Measurements from ENCODE around the gene EHF. TPM values are rescaled to one million over a fixed set of nuclear protein-coding genes. Genes with fewer than 3 reads are reported as not detected.

EHF gene
- polyA plus RNA-seq, 1 donor, result 14.7 TPM

DNA sequence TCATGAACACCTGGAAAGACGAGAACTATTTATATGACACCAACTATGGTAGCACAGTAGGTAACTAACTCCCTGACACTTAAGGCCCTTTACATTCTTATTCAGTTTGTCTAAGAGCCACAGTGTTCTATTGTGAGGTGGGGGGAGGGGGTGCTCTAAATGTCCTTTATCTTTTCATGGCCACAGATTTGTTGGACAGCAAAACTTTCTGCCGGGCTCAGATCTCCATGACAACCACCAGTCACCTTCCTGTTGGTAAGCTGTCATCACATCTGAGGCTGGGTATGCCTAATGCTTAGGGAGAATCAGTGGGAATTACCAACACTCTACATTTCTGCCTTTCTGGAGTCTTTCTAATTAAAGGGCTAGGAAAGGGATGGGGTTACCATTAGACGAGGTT is 30.7 kb downstream of the EHF start:
- no peak for DNase-seq
- peaks cover 19% of the 10 kb centered on the region for H3K36me3 ChIP-seq (ENCODE audit: control insufficient read depth, insufficient read depth, low read length)
- WGBS (ENCODE audit: insufficient coverage, low lambda C conversion rate), result 80% methylated on average over 1 of the region's 3 CpGs
- no peaks in the 10 kb centered on the region for H3K9me3 ChIP-seq (ENCODE audit: control insufficient read depth, low read depth, low read length)
- no peaks in the 10 kb centered on the region for H3K27me3 ChIP-seq (ENCODE audit: control insufficient read depth, insufficient read depth, low read length)
- peaks cover 16% of the 10 kb centered on the region for H3K4me1 ChIP-seq (ENCODE audit: control insufficient read depth, insufficient read depth, low read length)
- H3K27ac ChIP-seq (ENCODE audit: low read length), result no peak overlapping the region
- no peak overlapping the region for H3K4me3 ChIP-seq (ENCODE audit: low read length)

DNA sequence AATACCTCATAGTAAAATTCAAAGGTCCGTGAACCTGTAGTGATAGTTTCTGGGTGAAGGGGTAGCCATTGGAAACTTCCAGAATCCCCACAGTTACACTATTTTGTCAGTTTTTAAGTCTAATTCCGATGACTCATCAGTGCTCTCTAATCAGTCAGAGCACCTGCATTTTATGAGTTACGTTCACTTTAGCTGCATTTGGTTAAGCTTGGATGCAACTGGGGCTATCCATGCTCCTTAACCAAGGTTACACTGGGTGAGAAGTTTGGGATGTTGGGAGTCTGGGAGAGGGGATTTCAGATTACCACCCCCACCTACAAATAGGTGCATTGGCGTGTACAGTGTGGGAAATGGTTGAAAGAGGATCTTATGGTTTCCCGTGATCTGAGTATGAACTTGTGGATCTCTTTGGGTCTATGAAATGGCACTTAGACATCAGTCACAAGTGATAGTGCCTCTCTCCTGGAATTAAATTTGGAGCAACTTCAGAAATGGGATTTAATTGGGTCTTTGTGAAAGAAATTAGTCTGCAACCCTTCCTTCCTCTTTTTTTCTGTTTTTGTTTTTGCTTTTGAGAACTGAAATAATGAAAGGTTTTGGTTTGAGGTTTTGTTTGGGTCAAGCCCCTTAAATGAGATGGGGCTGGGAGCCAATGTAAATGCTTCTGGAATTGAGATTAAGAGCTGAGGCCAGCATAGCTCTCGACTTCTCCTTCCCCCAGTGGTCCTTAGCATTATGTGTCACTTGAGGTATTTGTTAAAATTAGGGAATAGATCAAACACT is 31.5 kb downstream of the EHF start:
- no peak overlapping the region for H3K4me3 ChIP-seq (ENCODE audit: low read length)
- no peaks in the 10 kb centered on the region for H3K27me3 ChIP-seq (ENCODE audit: control insufficient read depth, insufficient read depth, low read length)
- no peaks in the 10 kb centered on the region for H3K9me3 ChIP-seq (ENCODE audit: control insufficient read depth, low read depth, low read length)
- 80% methylated on average over 1 of the region's 6 CpGs for WGBS (ENCODE audit: insufficient coverage, low lambda C conversion rate)
- peaks cover 24% of the 10 kb centered on the region for H3K36me3 ChIP-seq (ENCODE audit: control insufficient read depth, insufficient read depth, low read length)
- H3K27ac ChIP-seq (ENCODE audit: low read length), result no peak overlapping the region
- no peak for DNase-seq
- H3K4me1 ChIP-seq (ENCODE audit: control insufficient read depth, insufficient read depth, low read length), result peaks cover 16% of the 10 kb centered on the region

DNA sequence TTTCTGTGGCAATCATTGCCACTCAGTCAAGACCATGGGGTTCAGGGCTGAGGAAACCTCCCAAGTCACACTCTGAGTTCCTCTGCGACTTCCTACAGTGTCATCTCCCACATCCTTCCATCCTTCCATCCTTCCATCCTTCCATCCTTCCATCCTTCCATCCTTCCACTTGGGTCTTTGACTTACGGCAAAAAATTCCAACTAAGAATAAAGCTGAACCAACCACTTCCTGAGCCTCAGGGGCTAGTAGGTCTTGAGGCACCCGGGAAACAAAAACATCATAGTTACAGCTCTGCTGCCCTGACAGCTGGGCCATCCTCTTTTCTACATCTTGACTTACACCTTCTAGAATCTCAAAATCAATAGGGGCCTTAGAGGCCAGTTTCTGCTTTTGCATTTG is 32.1 kb downstream of the EHF start:
- peaks cover 25% of the 10 kb centered on the region for H3K36me3 ChIP-seq (ENCODE audit: control insufficient read depth, insufficient read depth, low read length)
- H3K27me3 ChIP-seq (ENCODE audit: control insufficient read depth, insufficient read depth, low read length), result no peaks in the 10 kb centered on the region
- WGBS (ENCODE audit: insufficient coverage, low lambda C conversion rate), result no CpG with 5 or more reads among the region's 3 CpGs
- no peak overlapping the region for H3K4me3 ChIP-seq (ENCODE audit: low read length)
- H3K27ac ChIP-seq (ENCODE audit: low read length), result peak overlapping the region; percentile 75
- no peaks in the 10 kb centered on the region for H3K9me3 ChIP-seq (ENCODE audit: control insufficient read depth, low read depth, low read length)
- DNase-seq, result no peak
- peaks cover 16% of the 10 kb centered on the region for H3K4me1 ChIP-seq (ENCODE audit: control insufficient read depth, insufficient read depth, low read length)

DNA sequence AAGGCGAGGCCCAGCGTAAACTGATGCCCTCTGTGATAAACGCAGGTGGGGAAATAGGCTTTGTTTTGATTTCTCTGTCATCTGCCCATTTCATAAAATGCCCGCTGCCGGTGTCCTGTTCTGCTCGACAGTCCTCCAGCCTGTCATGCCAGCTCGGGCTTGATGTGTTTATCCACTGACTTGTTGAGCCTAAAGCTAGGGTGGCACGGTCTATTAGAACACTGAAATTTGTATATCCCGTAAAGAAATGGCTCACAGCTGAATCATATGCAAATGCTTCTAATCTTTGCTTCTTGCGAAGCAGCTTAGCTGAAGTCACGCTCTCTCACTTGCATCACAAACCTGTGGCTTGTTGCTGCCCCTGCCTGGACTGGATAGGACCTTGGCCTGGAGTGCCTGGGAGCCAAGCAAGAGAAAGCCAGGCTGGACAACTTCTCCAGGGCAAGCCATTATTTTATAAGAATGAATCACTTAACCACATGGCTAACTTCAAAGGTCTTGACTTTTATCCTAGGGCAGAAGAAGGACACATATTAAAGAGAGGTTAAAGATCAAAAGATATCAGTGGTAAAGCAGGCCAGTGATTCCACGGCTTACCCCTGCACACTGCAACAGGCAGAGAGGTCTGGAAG is 33.1 kb downstream of the EHF start:
- peak overlapping the region; percentile 75 for H3K27ac ChIP-seq (ENCODE audit: low read length)
- H3K4me3 ChIP-seq (ENCODE audit: low read length), result no peak overlapping the region
- no peaks in the 10 kb centered on the region for H3K27me3 ChIP-seq (ENCODE audit: control insufficient read depth, insufficient read depth, low read length)
- peaks cover 16% of the 10 kb centered on the region for H3K4me1 ChIP-seq (ENCODE audit: control insufficient read depth, insufficient read depth, low read length)
- 30% methylated on average over 2 of the region's 12 CpGs for WGBS (ENCODE audit: insufficient coverage, low lambda C conversion rate)
- no peaks in the 10 kb centered on the region for H3K9me3 ChIP-seq (ENCODE audit: control insufficient read depth, low read depth, low read length)
- H3K36me3 ChIP-seq (ENCODE audit: control insufficient read depth, insufficient read depth, low read length), result peaks cover 32% of the 10 kb centered on the region
- peak; percentile 84 to 91 for DNase-seq

DNA sequence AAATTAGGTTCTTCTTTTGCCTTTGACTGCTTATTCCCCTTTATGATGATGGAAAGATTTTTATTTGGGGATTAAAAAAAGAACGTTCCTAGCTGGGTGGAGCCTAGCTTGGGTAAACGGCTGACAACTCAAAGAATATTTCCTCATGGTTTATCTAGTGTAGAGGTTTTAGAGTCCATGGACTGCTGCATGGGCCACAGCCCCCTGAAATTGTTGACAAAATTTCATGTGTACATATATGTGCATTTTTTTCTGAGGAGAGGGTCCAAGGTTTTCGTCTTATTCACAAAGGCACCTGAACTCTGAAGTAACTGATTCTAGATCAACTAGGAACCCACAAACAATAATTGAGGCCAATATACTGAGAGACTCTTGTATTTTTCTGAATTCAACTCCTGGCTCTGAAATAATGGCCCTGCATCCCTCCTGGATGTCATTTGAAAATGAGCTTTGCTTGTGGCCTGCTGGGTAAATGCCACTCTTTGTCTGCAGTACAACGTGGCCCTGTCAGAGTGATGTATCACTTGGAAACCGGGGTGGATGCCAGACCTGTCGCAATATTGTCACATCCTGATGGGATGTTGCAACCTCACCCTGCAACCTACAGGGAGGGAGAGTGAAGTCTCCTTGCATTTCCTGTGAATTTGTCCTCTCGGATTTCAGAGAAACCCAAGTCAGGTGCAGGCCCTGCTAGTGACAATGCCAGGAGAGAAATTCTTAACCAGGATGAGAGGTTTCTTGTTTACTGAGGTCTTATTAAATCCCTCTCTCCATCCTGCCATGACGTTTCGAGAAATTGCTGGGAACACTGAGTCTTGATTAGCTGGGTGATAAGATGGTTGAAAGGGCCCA is 33.8 kb downstream of the EHF start:
- peaks cover 36% of the 10 kb centered on the region for H3K36me3 ChIP-seq (ENCODE audit: control insufficient read depth, insufficient read depth, low read length)
- no peak overlapping the region for H3K4me3 ChIP-seq (ENCODE audit: low read length)
- peaks cover 16% of the 10 kb centered on the region for H3K4me1 ChIP-seq (ENCODE audit: control insufficient read depth, insufficient read depth, low read length)
- no CpG with 5 or more reads among the region's 9 CpGs for WGBS (ENCODE audit: insufficient coverage, low lambda C conversion rate)
- peak overlapping the region; percentile 75 for H3K27ac ChIP-seq (ENCODE audit: low read length)
- H3K27me3 ChIP-seq (ENCODE audit: control insufficient read depth, insufficient read depth, low read length), result no peaks in the 10 kb centered on the region
- no peaks in the 10 kb centered on the region for H3K9me3 ChIP-seq (ENCODE audit: control insufficient read depth, low read depth, low read length)
- DNase-seq, result peak; percentile 35 to 52

DNA sequence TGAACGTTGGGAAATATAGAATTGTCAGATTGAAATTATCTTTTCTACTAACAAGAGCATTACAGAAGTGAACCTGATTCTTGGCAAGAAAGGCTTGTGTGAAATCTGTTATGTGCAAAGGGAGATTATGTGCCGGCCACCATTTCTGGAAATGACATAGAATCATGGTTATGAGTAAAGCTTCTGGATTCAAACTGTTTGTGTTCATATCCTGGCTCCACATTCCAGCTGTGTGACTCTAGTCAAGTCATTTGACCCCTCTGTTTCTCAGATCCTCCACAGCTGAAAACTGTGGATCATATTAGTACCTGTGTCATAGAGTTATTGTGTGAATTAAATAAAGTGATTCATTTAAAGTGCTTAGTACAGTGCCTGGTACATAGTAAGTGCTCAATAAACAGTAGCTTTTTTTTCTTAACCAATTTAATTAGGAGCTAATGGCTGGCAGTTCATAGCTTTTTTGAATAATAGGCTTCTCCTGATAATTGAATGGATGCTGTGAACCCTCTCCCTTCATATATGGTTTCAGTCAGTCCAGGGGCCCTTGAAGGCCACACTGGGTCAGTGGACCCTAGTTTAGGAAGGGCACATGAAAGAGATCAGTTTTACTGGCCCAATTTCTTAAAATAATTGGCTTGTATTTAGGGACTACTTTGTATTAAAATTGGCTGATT is 34.6 kb downstream of the EHF start:
- Histone ChIP-seq H3K9me3 (ENCODE audit: control insufficient read depth, low read depth, low read length) (no peaks in the 10 kb centered on the region), H3K27me3 (ENCODE audit: control insufficient read depth, insufficient read depth, low read length) (no peaks in the 10 kb centered on the region), H3K4me1 (ENCODE audit: control insufficient read depth, insufficient read depth, low read length) (peaks cover 16% of the 10 kb centered on the region), H3K4me3 (ENCODE audit: low read length) (no peak overlapping the region), H3K36me3 (ENCODE audit: control insufficient read depth, insufficient read depth, low read length) (peaks cover 34% of the 10 kb centered on the region), H3K27ac (ENCODE audit: low read length) (no peak overlapping the region)
- DNase-seq, result no peak
- no CpG with 5 or more reads among the region's 2 CpGs for WGBS (ENCODE audit: insufficient coverage, low lambda C conversion rate)

DNA sequence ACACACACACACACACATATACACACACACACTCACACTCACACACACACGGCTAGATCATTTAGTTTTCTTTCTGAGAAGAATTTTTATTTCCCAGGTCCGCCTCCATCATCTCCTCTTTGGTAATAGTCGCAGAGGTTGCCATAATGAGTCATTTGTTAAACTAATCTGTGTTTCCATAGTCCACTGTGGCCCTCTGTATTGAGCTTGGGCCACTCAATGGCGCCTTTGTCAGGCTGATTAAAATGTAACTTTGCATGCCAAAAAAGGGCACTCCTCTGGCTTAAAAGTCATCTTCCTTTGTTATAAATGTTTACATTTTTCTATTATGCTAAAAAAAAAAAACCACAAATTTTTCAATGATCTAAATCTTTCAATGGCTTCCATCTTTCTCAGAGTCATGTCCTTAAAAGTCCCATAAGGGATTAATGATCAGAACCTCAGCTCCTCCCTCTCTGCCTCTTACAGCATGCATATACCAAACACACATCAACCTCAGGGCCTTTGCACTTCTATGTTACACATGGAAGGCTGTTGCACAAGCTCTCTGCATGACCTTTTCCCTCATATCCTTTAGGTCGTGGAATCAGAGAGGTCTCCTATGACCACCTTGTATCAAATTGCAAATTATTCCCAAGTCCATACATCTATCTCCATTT is 35.3 kb downstream of the EHF start:
- Histone ChIP-seq H3K36me3 (ENCODE audit: control insufficient read depth, insufficient read depth, low read length) (peaks cover 34% of the 10 kb centered on the region), H3K4me1 (ENCODE audit: control insufficient read depth, insufficient read depth, low read length) (peaks cover 16% of the 10 kb centered on the region), H3K27me3 (ENCODE audit: control insufficient read depth, insufficient read depth, low read length) (no peaks in the 10 kb centered on the region), H3K27ac (ENCODE audit: low read length) (no peak overlapping the region), H3K4me3 (ENCODE audit: low read length) (no peak overlapping the region), H3K9me3 (ENCODE audit: control insufficient read depth, low read depth, low read length) (no peaks in the 10 kb centered on the region)
- 80% methylated on average over 1 of the region's 5 CpGs for WGBS (ENCODE audit: insufficient coverage, low lambda C conversion rate)
- no peak for DNase-seq

DNA sequence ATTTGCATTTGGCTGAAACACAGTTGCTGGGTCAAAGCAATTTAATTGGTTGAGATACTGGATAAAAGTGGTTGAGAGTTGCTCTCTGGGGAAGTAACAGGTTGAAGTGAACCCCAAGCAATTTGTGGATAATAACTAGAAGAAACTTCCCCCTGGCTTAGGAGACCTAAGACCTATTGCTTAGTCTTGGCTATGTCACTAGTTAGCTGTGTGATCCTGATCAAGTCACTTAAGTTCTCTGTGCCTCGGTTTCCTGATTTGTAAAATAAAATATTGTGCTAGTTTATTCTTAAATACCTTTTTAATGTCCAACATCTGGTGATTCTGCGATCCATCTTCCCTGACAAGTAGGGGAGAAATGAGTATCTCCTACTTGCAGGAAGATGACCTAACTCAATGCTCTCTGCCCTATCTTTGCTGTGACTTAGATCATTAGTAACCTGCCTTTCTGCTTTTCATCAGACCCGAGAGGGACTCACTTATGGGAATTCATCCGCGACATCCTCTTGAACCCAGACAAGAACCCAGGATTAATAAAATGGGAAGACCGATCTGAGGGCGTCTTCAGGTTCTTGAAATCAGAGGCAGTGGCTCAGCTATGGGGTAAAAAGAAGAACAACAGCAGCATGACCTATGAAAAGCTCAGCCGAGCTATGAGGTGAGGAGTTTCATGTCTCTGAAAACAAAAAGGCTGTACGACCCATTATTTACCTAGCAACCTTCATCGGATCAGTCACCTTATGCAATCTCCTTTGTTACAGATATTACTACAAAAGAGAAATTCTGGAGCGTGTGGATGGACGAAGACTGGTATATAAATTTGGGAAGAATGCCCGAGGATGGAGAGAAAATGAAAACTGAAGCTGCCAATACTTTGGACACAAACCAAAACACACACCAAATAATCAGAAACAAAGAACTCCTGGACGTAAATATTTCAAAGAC is 37.5 kb downstream of the EHF start:
- no peak overlapping the region for H3K4me3 ChIP-seq (ENCODE audit: low read length)
- no peak overlapping the region for H3K27ac ChIP-seq (ENCODE audit: low read length)
- 83% methylated on average over 9 of the region's 14 CpGs for WGBS (ENCODE audit: insufficient coverage, low lambda C conversion rate)
- no peaks in the 10 kb centered on the region for H3K27me3 ChIP-seq (ENCODE audit: control insufficient read depth, insufficient read depth, low read length)
- H3K9me3 ChIP-seq (ENCODE audit: control insufficient read depth, low read depth, low read length), result no peaks in the 10 kb centered on the region
- H3K36me3 ChIP-seq (ENCODE audit: control insufficient read depth, insufficient read depth, low read length), result peaks cover 27% of the 10 kb centered on the region
- DNase-seq, result no peak
- peaks cover 10% of the 10 kb centered on the region for H3K4me1 ChIP-seq (ENCODE audit: control insufficient read depth, insufficient read depth, low read length)

DNA sequence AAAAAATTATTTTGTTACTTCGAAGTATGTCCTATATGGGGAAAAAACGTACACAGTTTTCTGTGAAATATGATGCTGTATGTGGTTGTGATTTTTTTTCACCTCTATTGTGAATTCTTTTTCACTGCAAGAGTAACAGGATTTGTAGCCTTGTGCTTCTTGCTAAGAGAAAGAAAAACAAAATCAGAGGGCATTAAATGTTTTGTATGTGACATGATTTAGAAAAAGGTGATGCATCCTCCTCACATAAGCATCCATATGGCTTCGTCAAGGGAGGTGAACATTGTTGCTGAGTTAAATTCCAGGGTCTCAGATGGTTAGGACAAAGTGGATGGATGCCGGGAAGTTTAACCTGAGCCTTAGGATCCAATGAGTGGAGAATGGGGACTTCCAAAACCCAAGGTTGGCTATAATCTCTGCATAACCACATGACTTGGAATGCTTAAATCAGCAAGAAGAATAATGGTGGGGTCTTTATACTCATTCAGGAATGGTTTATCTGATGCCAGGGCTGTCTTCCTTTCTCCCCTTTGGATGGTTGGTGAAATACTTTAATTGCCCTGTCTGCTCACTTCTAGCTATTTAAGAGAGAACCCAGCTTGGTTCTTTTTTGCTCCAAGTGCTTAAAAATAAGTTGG is 38.3 kb downstream of the EHF start:
- no peak overlapping the region for H3K27ac ChIP-seq (ENCODE audit: low read length)
- no peak for DNase-seq
- no peaks in the 10 kb centered on the region for H3K9me3 ChIP-seq (ENCODE audit: control insufficient read depth, low read depth, low read length)
- H3K36me3 ChIP-seq (ENCODE audit: control insufficient read depth, insufficient read depth, low read length), result peaks cover 27% of the 10 kb centered on the region
- no peak overlapping the region for H3K4me3 ChIP-seq (ENCODE audit: low read length)
- 92% methylated on average over 2 of the region's 4 CpGs for WGBS (ENCODE audit: insufficient coverage, low lambda C conversion rate)
- no peaks in the 10 kb centered on the region for H3K27me3 ChIP-seq (ENCODE audit: control insufficient read depth, insufficient read depth, low read length)
- H3K4me1 ChIP-seq (ENCODE audit: control insufficient read depth, insufficient read depth, low read length), result peaks cover 3% of the 10 kb centered on the region
